Coronary artery (tissue), 2 donors: ENCODE data around the gene DAPK1.

ENCODE experiments used
- DNase-seq: peaks from one replicate; pipeline ENCODE4 v3.0.0-alpha.2; 2017; ENCODE audit warnings: low spot score
- H3K27ac ChIP-seq, 2 donors: fragments of 200-600 bp; sonication (generic); one replicate each; pipeline ENCODE4 v1.5.1; 2016 to 2019
- H3K4me3 ChIP-seq: fragments of 200-600 bp; sonication (generic); 2 replicates; pipeline ENCODE4 v1.5.1; 2016; ENCODE audit warnings: mild to moderate bottlenecking, moderate library complexity
- TF ChIP-seq, protein P1 (sequence below): fragments of 200-600 bp; sonication (generic); IDR thresholded peaks from one replicate; pipeline ENCODE4 v1.5.1; 2019; ENCODE audit warnings: antibody characterized with exemption

The DAPK1 gene

DNA sequence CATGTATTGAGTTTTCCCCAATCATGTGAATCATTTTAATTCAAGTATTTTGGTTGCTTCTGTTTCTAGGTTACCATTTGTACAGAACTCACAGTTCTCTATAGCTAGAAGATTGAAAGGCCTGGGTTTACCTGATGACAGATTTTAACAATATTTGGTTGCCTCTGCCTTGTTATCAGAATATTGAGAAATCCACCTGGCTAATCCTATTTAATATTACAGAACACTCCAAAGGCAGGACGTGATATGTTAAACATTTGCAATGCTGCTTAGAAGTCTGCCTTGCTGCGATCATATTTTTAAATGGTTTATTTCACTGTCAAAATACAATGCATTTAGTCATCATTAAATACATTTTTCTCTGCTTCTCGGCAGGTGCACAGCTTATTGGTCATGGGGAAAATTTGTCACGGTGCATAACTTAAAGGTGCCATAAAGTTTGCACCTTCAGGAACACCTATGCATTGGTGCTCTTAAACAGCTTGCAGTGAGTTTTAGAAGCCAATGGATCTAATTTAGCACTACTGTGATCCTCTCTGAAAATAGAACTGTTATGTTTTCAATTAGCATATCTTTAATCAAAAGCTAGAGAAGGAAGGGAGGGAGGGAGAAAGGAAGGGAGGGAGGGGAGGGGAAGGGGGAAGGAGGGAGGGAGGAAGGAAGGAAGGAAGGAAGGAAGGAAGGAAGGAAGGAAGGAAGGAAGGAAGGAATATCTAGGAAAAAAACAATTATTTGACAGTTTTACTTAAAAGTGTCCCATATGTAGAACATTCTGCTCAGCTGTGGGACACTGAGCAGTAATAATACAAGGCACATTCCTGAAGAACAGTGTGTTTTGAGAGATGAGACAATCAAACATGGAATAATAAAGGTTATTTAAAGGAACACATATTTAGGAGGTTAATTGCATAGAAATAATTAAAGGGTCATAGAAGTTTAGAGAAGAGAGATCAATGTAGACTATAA lies 15.5 kb upstream of the DAPK1 start:
- no peak for DNase-seq
- H3K4me3 ChIP-seq: no peak overlapping the region
- TF ChIP-seq, protein P1, sequence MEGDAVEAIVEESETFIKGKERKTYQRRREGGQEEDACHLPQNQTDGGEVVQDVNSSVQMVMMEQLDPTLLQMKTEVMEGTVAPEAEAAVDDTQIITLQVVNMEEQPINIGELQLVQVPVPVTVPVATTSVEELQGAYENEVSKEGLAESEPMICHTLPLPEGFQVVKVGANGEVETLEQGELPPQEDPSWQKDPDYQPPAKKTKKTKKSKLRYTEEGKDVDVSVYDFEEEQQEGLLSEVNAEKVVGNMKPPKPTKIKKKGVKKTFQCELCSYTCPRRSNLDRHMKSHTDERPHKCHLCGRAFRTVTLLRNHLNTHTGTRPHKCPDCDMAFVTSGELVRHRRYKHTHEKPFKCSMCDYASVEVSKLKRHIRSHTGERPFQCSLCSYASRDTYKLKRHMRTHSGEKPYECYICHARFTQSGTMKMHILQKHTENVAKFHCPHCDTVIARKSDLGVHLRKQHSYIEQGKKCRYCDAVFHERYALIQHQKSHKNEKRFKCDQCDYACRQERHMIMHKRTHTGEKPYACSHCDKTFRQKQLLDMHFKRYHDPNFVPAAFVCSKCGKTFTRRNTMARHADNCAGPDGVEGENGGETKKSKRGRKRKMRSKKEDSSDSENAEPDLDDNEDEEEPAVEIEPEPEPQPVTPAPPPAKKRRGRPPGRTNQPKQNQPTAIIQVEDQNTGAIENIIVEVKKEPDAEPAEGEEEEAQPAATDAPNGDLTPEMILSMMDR: no peak
- H3K27ac ChIP-seq: no peak overlapping the region

DNA sequence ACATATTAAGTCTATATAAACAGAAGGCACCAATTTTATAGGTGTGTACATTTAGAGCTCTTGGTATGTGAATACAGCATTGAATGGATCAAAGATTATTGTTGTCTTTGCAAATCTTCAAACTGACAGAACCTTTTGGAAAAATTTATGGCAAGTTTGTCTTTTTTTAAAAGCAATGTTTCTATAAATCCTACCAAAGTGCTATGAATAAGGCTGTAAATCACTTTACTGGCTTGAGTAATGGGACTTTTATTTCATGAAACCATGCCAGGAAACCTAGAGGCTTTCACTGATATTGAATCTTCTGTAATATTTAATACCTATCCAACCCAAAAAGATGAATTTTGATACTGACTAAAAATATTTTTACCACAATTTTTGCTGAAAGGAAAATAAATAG lies 7.4 kb upstream of the DAPK1 start:
- DNase-seq: no peak
- Histone ChIP-seq H3K4me3 (no peak overlapping the region), H3K27ac (no peak overlapping the region)
- TF ChIP-seq, protein P1: no peak

DNA sequence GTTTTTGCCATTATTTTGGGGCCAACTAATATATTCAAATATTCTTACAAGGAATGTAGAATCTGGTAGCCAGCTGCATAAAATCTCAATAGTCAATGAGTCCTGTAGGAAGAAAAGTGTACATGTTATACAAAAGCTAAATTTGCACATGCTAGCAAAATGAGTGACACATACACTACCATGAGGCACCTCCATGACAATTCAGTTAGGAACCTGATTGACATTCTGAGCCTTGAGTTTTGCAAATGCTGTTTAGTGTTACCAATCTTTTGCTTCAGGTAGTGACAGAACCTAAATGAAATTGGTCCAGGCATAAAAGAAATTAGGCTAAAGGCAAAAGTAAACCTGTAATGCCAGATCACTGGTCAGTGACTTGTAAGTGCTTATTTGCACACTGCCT lies 6.8 kb upstream of the DAPK1 start:
- no peak overlapping the region for H3K27ac ChIP-seq
- DNase-seq: no peak
- TF ChIP-seq, protein P1: no peak
- no peak overlapping the region for H3K4me3 ChIP-seq

DNA sequence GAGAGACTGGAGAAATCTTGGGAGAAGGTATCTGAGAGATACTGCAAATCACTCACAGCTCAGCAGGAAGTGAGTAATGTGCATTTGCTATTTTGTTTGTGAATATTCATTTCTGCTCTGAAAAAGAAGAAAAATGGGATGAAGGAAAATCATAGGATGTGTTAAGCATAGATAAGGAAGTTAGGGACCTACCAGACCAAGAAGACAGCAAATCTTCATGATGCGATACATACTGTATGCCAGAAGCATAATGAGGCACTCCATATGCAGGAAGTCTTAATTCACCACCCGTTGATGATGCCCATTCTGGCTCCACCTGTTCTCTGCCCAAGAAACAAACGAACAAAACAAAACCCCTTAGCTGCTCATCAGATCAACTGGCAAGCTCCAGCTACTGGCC lies 6.1 kb upstream of the DAPK1 start:
- Histone ChIP-seq H3K4me3 (no peak overlapping the region), H3K27ac (no peak overlapping the region)
- TF ChIP-seq, protein P1: no peak
- no peak for DNase-seq

DNA sequence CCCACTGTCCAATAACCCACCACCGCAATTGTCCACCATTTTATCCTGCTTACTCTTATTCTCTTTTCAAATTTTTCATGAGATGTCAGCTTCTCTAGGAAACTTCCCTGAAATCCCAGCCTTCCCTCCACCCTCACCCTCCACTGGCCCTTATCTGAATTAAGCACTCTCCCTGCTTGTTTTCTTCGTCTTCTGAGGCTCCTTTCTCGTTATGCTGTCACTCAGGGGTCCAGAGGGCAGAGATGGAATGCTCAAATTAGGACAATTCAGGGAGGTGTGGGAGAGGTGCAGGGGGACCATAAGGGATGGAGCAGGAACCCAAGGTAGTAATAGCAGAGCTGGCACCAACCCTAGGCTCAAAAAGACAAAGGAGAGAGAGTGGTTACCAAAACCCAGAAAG lies 5.0 kb upstream of the DAPK1 start:
- TF ChIP-seq, protein P1: no peak
- DNase-seq: no peak
- Histone ChIP-seq H3K27ac (no peak overlapping the region), H3K4me3 (no peak overlapping the region)

DNA sequence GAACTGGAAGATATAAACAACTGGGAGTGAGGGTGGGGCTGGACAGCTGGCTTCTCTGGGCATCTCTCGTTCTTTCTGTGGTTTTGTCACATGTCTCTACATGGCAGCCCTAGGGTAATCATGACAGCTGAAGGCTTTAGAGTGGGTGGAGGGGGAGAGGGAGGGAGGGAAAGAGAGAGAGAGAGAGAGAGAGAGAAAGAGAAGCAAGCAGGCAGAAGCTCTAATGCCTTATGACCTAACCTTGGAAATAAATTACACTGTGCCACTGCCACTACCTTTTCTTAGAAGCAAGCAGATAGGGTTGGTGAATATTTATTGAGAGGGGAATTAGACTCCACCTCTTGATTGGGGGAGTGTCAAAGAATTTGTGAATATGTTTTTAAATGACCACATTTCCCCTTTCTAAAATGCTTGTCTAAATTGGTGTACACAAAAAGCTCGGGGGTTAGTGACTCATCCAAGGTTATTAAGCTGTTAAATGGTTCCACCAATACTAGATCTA lies 2.6 kb upstream of the DAPK1 start:
- DNase-seq: no peak
- Histone ChIP-seq H3K4me3 (no peak overlapping the region), H3K27ac (no peak overlapping the region)
- TF ChIP-seq, protein P1: no peak
